K562 (cell line): ENCODE results near the gene SORL1-AS1.

Experiments
- ATAC-seq: fragments of 200-7000 bp; cut with Tn5 transposase; 3 replicates; pipeline ENCODE4 v1.9.1; 2020; ENCODE audit warnings: moderate library complexity
- BruUV-seq: library from RNA; stranded (reverse); fragments of 400-500 nt; replicated peaks from 2 replicates; lab custom pipeline; 2021; lab: Mats Ljungman, UMichigan
- CTCF ChIA-PET: fragments of 300-600 bp; formaldehyde crosslinking; extraction: SDS; loops from one replicate; lab custom pipeline; 2021; ENCODE audit warnings: low intra/inter-chr PET ratio; lab: Yijun Ruan, JAX
- POLR2A ChIA-PET: fragments of 300-600, 350-650 bp; sonication (Branson Sonifier 250); formaldehyde crosslinking; extraction: SDS; loops from one replicate; lab custom pipeline; 2021; ENCODE audit warnings: antibody characterized with exemption, inconsistent platforms; lab: Yijun Ruan, JAX
- DNase-seq, 4 experiments: peaks; one replicate each; pipeline versions ENCODE4 v3.0.0 to v3.0.0-alpha.2; 2011 to 2018; ENCODE audit warnings: low spot score in 3 of 4, mixed read lengths in 3 of 4; ENCODE audit errors: extremely low read depth in 1 of 4
- FAIRE-seq: peaks from 2 replicates; lab custom pipeline; 2011; peaks lifted over from hg19 to GRCh38; lab: Jason Lieb, UNC
- H2AFZ ChIP-seq: 2 replicates; pipeline ENCODE4 v1.6.0; 2011; ENCODE audit warnings: low read depth, low read length, control low read depth, inconsistent platforms
- H3K27ac ChIP-seq: fragments of 200-600 bp; 3 replicates; pipeline ENCODE4 v1.8.0; 2011; ENCODE audit warnings: low read depth, mild to moderate bottlenecking, control low read depth, inconsistent platforms, low read length, moderate library complexity, mixed read lengths; ENCODE audit errors: extremely low read depth
- H3K27me3 ChIP-seq, 2 experiments: fragments of 300-600 bp in 1 of 2; 2 replicates in 1 of 2; 3 replicates in 1 of 2; pipeline versions ENCODE4 v1.6.0 to v1.8.0; 2011; ENCODE audit warnings: inconsistent platforms in 2 of 2, low read length in 2 of 2, mild to moderate bottlenecking in 1 of 2, mixed read lengths in 1 of 2, moderate library complexity in 1 of 2; ENCODE audit not compliant: control insufficient read depth in 2 of 2, insufficient read depth in 2 of 2
- H3K36me3 ChIP-seq: fragments of 300-600 bp; 3 replicates; pipeline ENCODE4 v1.8.0; 2011; ENCODE audit warnings: mild to moderate bottlenecking, low read length, inconsistent platforms; ENCODE audit not compliant: control insufficient read depth, insufficient read depth
- H3K4me1 ChIP-seq, 2 experiments: fragments of 200-600 bp in 1 of 2; replicated peaks in 1 of 2; 2 replicates in 1 of 2; 3 replicates in 1 of 2; pipeline versions ENCODE4 v1.5.1 to v1.8.0; 2011; ENCODE audit warnings: inconsistent platforms in 2 of 2, low read length in 2 of 2, mild to moderate bottlenecking in 1 of 2, mixed read lengths in 1 of 2, moderate library complexity in 1 of 2; ENCODE audit not compliant: control insufficient read depth in 2 of 2, insufficient read depth in 2 of 2
- H3K4me2 ChIP-seq: 2 replicates; pipeline ENCODE4 v1.6.1; 2011; ENCODE audit warnings: low read length, control low read depth, inconsistent platforms, mixed read lengths; ENCODE audit not compliant: insufficient read depth
- H3K4me3 ChIP-seq: fragments of 200-600 bp; sonication (generic), shearing (Covaris generic); 2 replicates; pipeline ENCODE4 v1.5.1; 2016; ENCODE audit warnings: control low read depth, inconsistent platforms
- H3K79me2 ChIP-seq: fragments of 200-600 bp; 3 replicates; pipeline ENCODE4 v1.8.0; 2011; ENCODE audit warnings: low read length, inconsistent platforms; ENCODE audit not compliant: control insufficient read depth, insufficient read depth
- H3K9ac ChIP-seq, 2 experiments: 2 replicates each; pipeline versions ENCODE4 v1.6.0 to v1.6.1; 2011; ENCODE audit warnings: low read depth in 2 of 2, low read length in 2 of 2, control low read depth in 1 of 2, inconsistent platforms in 1 of 2, mild to moderate bottlenecking in 1 of 2, mixed read lengths in 1 of 2; ENCODE audit not compliant: insufficient read depth in 1 of 2
- H3K9me1 ChIP-seq: one replicate; pipeline ENCODE4 v1.6.0; 2011; ENCODE audit warnings: inconsistent platforms, mild to moderate bottlenecking, low read length, moderate library complexity; ENCODE audit not compliant: control insufficient read depth, insufficient read depth
- H3K9me3 ChIP-seq: replicated peaks from 2 replicates; pipeline ENCODE4 v1.5.1; 2011; ENCODE audit warnings: low read depth, low read length, inconsistent platforms; ENCODE audit not compliant: control insufficient read depth, insufficient read depth
- H4K20me1 ChIP-seq: replicated peaks from 2 replicates; pipeline ENCODE4 v1.6.1; 2011; ENCODE audit warnings: low read length, inconsistent platforms, mixed read lengths; ENCODE audit not compliant: control insufficient read depth, insufficient read depth
- CAMTA2 ChIP-seq: fragments of 250-450 bp; sonication (Bioruptor Pico); conservative IDR thresholded peaks from 2 replicates; pipeline ENCODE4 v1.5.1; 2022
- CBX1 ChIP-seq: sonication (generic); IDR thresholded peaks from 2 replicates; pipeline ENCODE4 v1.6.1; 2016; ENCODE audit warnings: antibody characterized with exemption, low read depth, mild to moderate bottlenecking
- FIP1L1 ChIP-seq: fragments of 200-400 bp; formaldehyde crosslinking; IDR thresholded peaks from 2 replicates; pipeline ENCODE4 v1.6.1; 2018; ENCODE audit warnings: mild to moderate bottlenecking, low read depth, low read length; ENCODE audit not compliant: poor library complexity, severe bottlenecking
- GABPA ChIP-seq: fragments of 200-800 bp; sonication (Bioruptor generic); conservative IDR thresholded peaks from 2 replicates; pipeline ENCODE4 v1.6.1; 2016; ENCODE audit warnings: low read depth, missing genetic modification characterization, missing compliant biosample characterization
- HDAC1 ChIP-seq, 2 experiments: fragments of 450-650 bp; IDR thresholded peaks; 2 replicates each; pipeline ENCODE4 v1.6.1; 2016 to 2017; ENCODE audit warnings: inconsistent platforms in 1 of 2, mild to moderate bottlenecking in 1 of 2, moderate library complexity in 1 of 2
- HDAC2 ChIP-seq: fragments of 450-650 bp; IDR thresholded peaks from 2 replicates; pipeline ENCODE4 v1.6.1; 2016; ENCODE audit warnings: mild to moderate bottlenecking
- HDAC3 ChIP-seq: fragments of 450-650 bp; IDR thresholded peaks from 2 replicates; pipeline ENCODE4 v1.6.1; 2018; ENCODE audit warnings: borderline replicate concordance, mild to moderate bottlenecking, moderate library complexity; ENCODE audit not compliant: partially characterized antibody
- IRF2 ChIP-seq: sonication (generic); formaldehyde crosslinking; IDR thresholded peaks from 2 replicates; pipeline ENCODE4 v1.8.1; 2022; ENCODE audit warnings: mild to moderate bottlenecking, missing genetic modification reagents
- NFIC ChIP-seq: fragments of 450-650 bp; IDR thresholded peaks from 2 replicates; pipeline ENCODE4 v1.6.1; 2017; ENCODE audit warnings: mild to moderate bottlenecking, inconsistent platforms
- NFXL1 ChIP-seq: fragments of 450-650 bp; formaldehyde crosslinking; IDR thresholded peaks from 2 replicates; pipeline ENCODE4 v1.4.0; 2021; ENCODE audit warnings: mild to moderate bottlenecking
- NR2C2 ChIP-seq, 2 experiments: fragments of 200-800 bp in 1 of 2; sonication (Bioruptor generic) in 1 of 2; sonication (generic) in 1 of 2; formaldehyde crosslinking in 1 of 2; IDR thresholded peaks; 2 replicates each; pipeline versions ENCODE4 v1.6.1 to v1.8.0; 2016 to 2022; ENCODE audit warnings: mild to moderate bottlenecking in 1 of 2, missing compliant biosample characterization in 1 of 2, missing genetic modification characterization in 1 of 2, missing genetic modification reagents in 1 of 2
- PTRF ChIP-seq: fragments of 450-650 bp; IDR thresholded peaks from 2 replicates; pipeline ENCODE4 v1.6.1; 2016; ENCODE audit warnings: mild to moderate bottlenecking, missing genetic modification characterization, missing compliant biosample characterization
- SMARCE1 ChIP-seq: fragments of 450-650 bp; IDR thresholded peaks from 2 replicates; pipeline ENCODE4 v1.7.1; 2016; ENCODE audit warnings: mild to moderate bottlenecking
- ZNF165 ChIP-seq: fragments of 250-450 bp; sonication (Bioruptor Pico); IDR thresholded peaks from 2 replicates; pipeline ENCODE4 v1.4.0; 2020; ENCODE audit warnings: borderline replicate concordance
- ZNF57 ChIP-seq: fragments of 450-650 bp; formaldehyde crosslinking; IDR thresholded peaks from 2 replicates; pipeline ENCODE4 v1.4.0; 2020; ENCODE audit warnings: mild to moderate bottlenecking, moderate library complexity
- ZNF696 ChIP-seq: fragments of 250-450 bp; sonication (Bioruptor Pico); conservative IDR thresholded peaks from 2 replicates; pipeline ENCODE4 v1.4.0; 2020; ENCODE audit warnings: mild to moderate bottlenecking, moderate library complexity
- WGBS: fragments of 100-300 bp; shearing (Covaris generic); methylation state at CpG from one replicate; pipeline ENCODE4 v1.1.6; 2016; ENCODE audit warnings: low coverage, mixed read lengths; ENCODE audit not compliant: insufficient coverage; ENCODE audit errors: missing lambda C conversion rate; 5-methylcytosine and 5-hydroxymethylcytosine counted together
- in situ Hi-C: fragments of 300-500 bp; cut with MboI; formaldehyde crosslinking; loops from 4 replicates; pipeline ENCODE4 v1.15.0; 2018; ENCODE audit warnings: inconsistent platforms, mixed read lengths
- intact Hi-C: fragments of 100-400 bp; cut with micrococcal nuclease; formaldehyde crosslinking; loops from 2 replicates; pipeline ENCODE4 v1.14.2; 2022
- TF ChIP-seq, protein P1 (sequence below): fragments of 450-650 bp; formaldehyde crosslinking; IDR thresholded peaks from 2 replicates; pipeline ENCODE4 v1.4.0; 2020; ENCODE audit warnings: mild to moderate bottlenecking, moderate library complexity

Gene SORL1-AS1

GRCh38 chr11:121473064-121473777 lies 20.5 kb upstream of the SORL1-AS1 start:
- no peak overlapping the region for H3K27ac ChIP-seq
- H3K4me1 ChIP-seq, result no peaks in the 10 kb centered on the region
- H3K4me3 ChIP-seq, result no peak overlapping the region
- 1% methylated on average over 8 of the region's 8 CpGs for WGBS
- no peaks in the 10 kb centered on the region for H4K20me1 ChIP-seq
- no peak for ATAC-seq
- H3K27me3 ChIP-seq, result peaks cover 0 to 13% of the 10 kb centered on the region in 2 experiments; a peak in 2 of 5 replicates
- H3K79me2 ChIP-seq, result no peaks in the 10 kb centered on the region
- H3K9me1 ChIP-seq, result no peaks in the 10 kb centered on the region
- in situ Hi-C loops, result no loop called here
- POLR2A ChIA-PET, result no interaction called here
- no peak for FAIRE-seq
- no peak for DNase-seq
- no peak overlapping the region for H2AFZ ChIP-seq
- no peaks in the 10 kb centered on the region for H3K9me3 ChIP-seq
- TF ChIP-seq, protein P1, sequence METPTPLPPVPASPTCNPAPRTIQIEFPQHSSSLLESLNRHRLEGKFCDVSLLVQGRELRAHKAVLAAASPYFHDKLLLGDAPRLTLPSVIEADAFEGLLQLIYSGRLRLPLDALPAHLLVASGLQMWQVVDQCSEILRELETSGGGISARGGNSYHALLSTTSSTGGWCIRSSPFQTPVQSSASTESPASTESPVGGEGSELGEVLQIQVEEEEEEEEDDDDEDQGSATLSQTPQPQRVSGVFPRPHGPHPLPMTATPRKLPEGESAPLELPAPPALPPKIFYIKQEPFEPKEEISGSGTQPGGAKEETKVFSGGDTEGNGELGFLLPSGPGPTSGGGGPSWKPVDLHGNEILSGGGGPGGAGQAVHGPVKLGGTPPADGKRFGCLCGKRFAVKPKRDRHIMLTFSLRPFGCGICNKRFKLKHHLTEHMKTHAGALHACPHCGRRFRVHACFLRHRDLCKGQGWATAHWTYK (CRISPR knock-in tag), result no peak
- TF ChIP-seq HDAC1 (IDR thresholded peaks at IDR 0.05) (no peak), NR2C2 (CRISPR knock-in tag; IDR thresholded peaks at IDR 0.05) (no peak), NR2C2 (tag; IDR thresholded peaks at IDR 0.05) (no peak), ZNF165 (no peak), ZNF696 (no peak), GABPA (tag) (no peak), HDAC2 (no peak), CBX1 (no peak), IRF2 (CRISPR knock-in tag) (no peak), ZNF57 (CRISPR knock-in tag) (no peak), NFXL1 (CRISPR knock-in tag) (no peak), CAMTA2 (CRISPR knock-in tag) (no peak), FIP1L1 (no peak), HDAC3 (no peak), SMARCE1 (no peak), NFIC (no peak), PTRF (tag) (no peak)
- TF ChIP-seq, all 486 proteins: peak for 0
- H3K36me3 ChIP-seq, result no peaks in the 10 kb centered on the region
- H3K4me2 ChIP-seq, result no peak overlapping the region
- CTCF ChIA-PET, result no interaction called here
- BruUV-seq, result no TSS peak
- H3K9ac ChIP-seq, result no peak overlapping the region
- intact Hi-C loops, result no loop called here
